A549 (cell line): ENCODE data around the gene PRXL2B. TPM values are rescaled to one million over a fixed set of nuclear protein-coding genes. Genes with fewer than 3 reads are reported as not detected.
"Not testable (repeated sequence)": the region's sequence is repeated elsewhere in the genome, so short reads cannot be mapped to it uniquely, and the experiment has no call there.

Experiments used
- ATAC-seq, 2 experiments: fragments of 200-7000 bp in 1 of 2; fragments of >200 bp in 1 of 2; cut with Nextera tagmentation in 1 of 2; cut with Tn5 transposase in 1 of 2; 3 replicates each; pipeline versions ENCODE4 v1.8.0 to v1.9.1; 2018 to 2020; ENCODE audit warnings: mild to moderate bottlenecking in 1 of 2, moderate library complexity in 1 of 2
- CTCF ChIA-PET: fragments of 300-600 bp; sonication (Branson Sonifier 250); formaldehyde crosslinking; extraction: SDS; loops from one replicate; lab custom pipeline; 2021; ENCODE audit warnings: antibody characterized with exemption, inconsistent platforms; lab: Yijun Ruan, JAX
- POLR2A ChIA-PET: fragments of 350-600 bp; formaldehyde crosslinking; extraction: SDS; loops from one replicate; lab custom pipeline; 2021; ENCODE audit warnings: antibody characterized with exemption, inconsistent platforms; lab: Yijun Ruan, JAX
- DNase-seq, 2 experiments: peaks; one replicate each; pipeline versions ENCODE4 v3.0.0 to v3.0.0-alpha.2; 2011 to 2016; ENCODE audit warnings: low read depth in 1 of 2, low spot score in 1 of 2
- FAIRE-seq: peaks from 2 replicates; lab custom pipeline; 2011; peaks lifted over from hg19 to GRCh38; lab: Jason Lieb, UNC
- H3K27ac ChIP-seq, 2 experiments: fragments of >200 bp; sonication (Bioruptor Twin); formaldehyde crosslinking; 3 replicates each; pipeline ENCODE4 v1.5.1; 2016 to 2017
- H3K4me1 ChIP-seq: fragments of >200 bp; sonication (Bioruptor Twin); formaldehyde crosslinking; 3 replicates; pipeline ENCODE4 v1.6.1; 2016
- H3K4me2 ChIP-seq: fragments of >200 bp; sonication (Bioruptor Twin); formaldehyde crosslinking; 3 replicates; pipeline ENCODE4 v1.6.1; 2016
- H3K4me3 ChIP-seq: fragments of >200 bp; sonication (Bioruptor Twin); formaldehyde crosslinking; 3 replicates; pipeline ENCODE4 v1.5.1; 2016
- H3K9me3 ChIP-seq: fragments of >200 bp; sonication (Bioruptor Twin); formaldehyde crosslinking; 3 replicates; pipeline ENCODE4 v1.6.1; 2016
- ATOH8 ChIP-seq: fragments of 250-450 bp; sonication (Bioruptor Pico); IDR thresholded peaks from 2 replicates; pipeline ENCODE4 v1.5.0; 2020; ENCODE audit warnings: low read depth, mild to moderate bottlenecking, moderate library complexity
- EHMT2 ChIP-seq: fragments of 200-600 bp; sonication (generic); IDR thresholded peaks from 2 replicates; pipeline ENCODE4 v1.6.1; 2016; ENCODE audit warnings: antibody characterized with exemption, low read depth, mild to moderate bottlenecking, moderate library complexity
- MAFK ChIP-seq: fragments of 450-650 bp; IDR thresholded peaks from 2 replicates; pipeline ENCODE4 v1.6.1; 2014; ENCODE audit not compliant: partially characterized antibody
- MAZ ChIP-seq: fragments of 150-350 bp; IDR thresholded peaks from 2 replicates; pipeline ENCODE4 v1.6.1; 2014; ENCODE audit warnings: antibody characterized with exemption, low read depth, low read length, borderline replicate concordance
- NFE2L2 ChIP-seq: fragments of 150-350 bp; conservative IDR thresholded peaks from 2 replicates; pipeline ENCODE4 v1.6.1; 2014; ENCODE audit warnings: low read length
- NR3C1 ChIP-seq: fragments of >200 bp; sonication (Bioruptor Twin); formaldehyde crosslinking; IDR thresholded peaks from 3 replicates; pipeline ENCODE4 v1.6.1; 2017
- RFX5 ChIP-seq: fragments of 450-650 bp; IDR thresholded peaks from 2 replicates; pipeline ENCODE4 v1.7.1; 2014; ENCODE audit warnings: antibody characterized with exemption, mild to moderate bottlenecking, moderate library complexity
- TFCP2L1 ChIP-seq: fragments of 250-450 bp; sonication (Bioruptor Pico); IDR thresholded peaks from 2 replicates; pipeline ENCODE4 v1.5.0; 2021; ENCODE audit warnings: mild to moderate bottlenecking
- ZNF302 ChIP-seq: fragments of 250-450 bp; sonication (Bioruptor Pico); IDR thresholded peaks from 2 replicates; pipeline ENCODE4 v1.9.0; 2021; ENCODE audit warnings: inconsistent platforms, mild to moderate bottlenecking, moderate library complexity
- WGBS: methylation state at CpG from one replicate; pipeline ENCODE4 v1.1.6; 2017; ENCODE audit errors: missing lambda C conversion rate; 5-methylcytosine and 5-hydroxymethylcytosine counted together
- polyA plus RNA-seq, 4 experiments: library from polyadenylated mRNA; depleted of rRNA in 3 of 4; stranded (reverse); fragments of >200 nt; fragmentation: RNase III in 1 of 4; extraction: RNeasy Plus Mini Kit Qiagen cat#74134 plus additional on column Dnase treatment in 1 of 4; gene quantifications; 2 replicates in 3 of 4; 3 replicates in 1 of 4; pipeline ENCODE4 v1.2.3, GENCODE V29; 2011 to 2017

PRXL2B gene
- polyA plus RNA-seq, 2 of the 4 experiments (the other 2 are of a cell fraction) = 4.4 to 16.4 TPM

GRCh38 chr1:2550309-2550861 is 36.2 kb upstream of the PRXL2B start:
- POLR2A ChIA-PET, FAIRE-seq, H3K27ac ChIP-seq, ATAC-seq, H3K9me3 ChIP-seq, H3K4me2 ChIP-seq, H3K4me3 ChIP-seq, DNase-seq: not testable (repeated sequence)
- CTCF ChIA-PET = interaction anchor here (2.1 kb wide), 1 partner anchor 143 kb away, joined by 6 read pairs; no protein-coding TSS in a partner anchor
- 67% methylated on average over 6 of the region's 12 CpGs for WGBS
- peaks cover 15% of the 10 kb centered on the region for H3K4me1 ChIP-seq

- ATAC-seq, H3K4me3 ChIP-seq, DNase-seq, POLR2A ChIA-PET, H3K4me2 ChIP-seq, FAIRE-seq, H3K9me3 ChIP-seq, CTCF ChIA-PET, H3K27ac ChIP-seq: not testable (repeated sequence)
- peaks cover 16% of the 10 kb centered on the region for H3K4me1 ChIP-seq
- 79% methylated on average over 5 of the region's 9 CpGs for WGBS
Observed at GRCh38 chr1:2551544-2551943, 35.0 kb upstream of the PRXL2B start.

GRCh38 chr1:2552189-2552588 is 34.4 kb upstream of the PRXL2B start:
- Histone ChIP-seq H3K4me3 (no peak overlapping the region), H3K9me3 (no peaks in the 10 kb centered on the region), H3K4me1 (peaks cover 14% of the 10 kb centered on the region), H3K4me2 (no peak overlapping the region), H3K27ac (no peak overlapping the region)
- WGBS = 93% methylated on average over 19 of the region's 26 CpGs
- ChIA-PET POLR2A (no interaction called here), CTCF (no interaction called here)
- ATAC-seq (no peak), DNase-seq (no peak), FAIRE-seq (no peak)
- no peak for TF ChIP-seq MAFK
- TF ChIP-seq MAZ = no peak
- no peak for TF ChIP-seq NFE2L2
- TF ChIP-seq ATOH8 (CRISPR knock-in tag) = no peak
- TF ChIP-seq RFX5 = no peak
- TF ChIP-seq TFCP2L1 = no peak
- TF ChIP-seq EHMT2 = no peak
- no peak for TF ChIP-seq ZNF302 (CRISPR knock-in tag)

GRCh38 chr1:2553076-2553475 is 33.5 kb upstream of the PRXL2B start:
- WGBS = 33% methylated on average over 3 of the region's 9 CpGs
- CTCF ChIA-PET, DNase-seq, POLR2A ChIA-PET, H3K4me3 ChIP-seq, H3K9me3 ChIP-seq, H3K4me1 ChIP-seq, H3K4me2 ChIP-seq, H3K27ac ChIP-seq, FAIRE-seq, ATAC-seq: not testable (repeated sequence)

- no peak overlapping the region for H3K4me2 ChIP-seq
- H3K4me3 ChIP-seq = no peak overlapping the region
- FAIRE-seq (no peak), DNase-seq (no peak), ATAC-seq (no peak)
- 80% methylated on average over 20 of the region's 30 CpGs for WGBS
- POLR2A ChIA-PET = no interaction called here
- H3K27ac ChIP-seq = no peak overlapping the region
- H3K9me3 ChIP-seq = no peaks in the 10 kb centered on the region
- TF ChIP-seq NR3C1 = no peak
- H3K4me1 ChIP-seq = peaks cover 6% of the 10 kb centered on the region; the same call in 1 of the 3 replicates
- CTCF ChIA-PET = no interaction called here
Observed at GRCh38 chr1:2553871-2554620, 32.5 kb upstream of the PRXL2B start.
